Loucy (cell line): ENCODE measurements around the gene C6orf62.
"Not testable (repeated sequence)": the region's sequence is repeated elsewhere in the genome, so short reads cannot be mapped to it uniquely, and the experiment has no call there.

Experiments
- H2AFZ ChIP-seq: fragments of 200-600 bp; sonication (generic); 2 replicates; pipeline ENCODE4 v1.6.0; 2016; ENCODE audit warnings: antibody characterized with exemption, mild to moderate bottlenecking, low read length, moderate library complexity
- H3F3A ChIP-seq: fragments of 200-600 bp; 2 replicates; pipeline ENCODE4 v1.6.0; 2016; ENCODE audit warnings: antibody characterized with exemption, low read depth, mild to moderate bottlenecking
- H3K27me3 ChIP-seq: fragments of 200-600 bp; sonication (generic); 2 replicates; pipeline ENCODE4 v1.6.1; 2014; ENCODE audit warnings: low read length, mild to moderate bottlenecking; ENCODE audit not compliant: insufficient read depth, poor library complexity, severe bottlenecking
- H3K36me3 ChIP-seq: fragments of 200-600 bp; sonication (generic); 2 replicates; pipeline ENCODE4 v1.6.1; 2016; ENCODE audit warnings: low read length; ENCODE audit not compliant: insufficient read depth
- H3K4me1 ChIP-seq: fragments of 200-600 bp; sonication (generic); 2 replicates; pipeline ENCODE4 v1.5.1; 2014; ENCODE audit warnings: low read length, mild to moderate bottlenecking; ENCODE audit not compliant: insufficient read depth, poor library complexity, severe bottlenecking
- H3K4me2 ChIP-seq: fragments of 200-600 bp; sonication (generic); 2 replicates; pipeline ENCODE4 v1.6.0; 2014; ENCODE audit warnings: antibody characterized with exemption, low read length, low read depth, mild to moderate bottlenecking; ENCODE audit not compliant: poor library complexity, severe bottlenecking
- H3K4me3 ChIP-seq: fragments of 200-600 bp; sonication (generic); 2 replicates; pipeline ENCODE4 v1.5.1; 2014; ENCODE audit warnings: low read length, mild to moderate bottlenecking, mixed read lengths; ENCODE audit not compliant: poor library complexity, severe bottlenecking
- H3K79me2 ChIP-seq: fragments of 200-600 bp; sonication (generic); 2 replicates; pipeline ENCODE4 v1.6.1; 2014; ENCODE audit warnings: low read length; ENCODE audit not compliant: insufficient read depth
- H3K9ac ChIP-seq: fragments of 200-600 bp; sonication (generic); 2 replicates; pipeline ENCODE4 v1.6.0; 2014; ENCODE audit warnings: mild to moderate bottlenecking, low read depth, low read length, moderate library complexity; ENCODE audit not compliant: poor library complexity, severe bottlenecking
- H3K9me2 ChIP-seq: fragments of 200-600 bp; sonication (generic); replicated peaks from 2 replicates; pipeline ENCODE4 v1.6.1; 2016; ENCODE audit warnings: low read depth, low read length, mixed read lengths
- H3K9me3 ChIP-seq: fragments of 200-600 bp; sonication (generic); 2 replicates; pipeline ENCODE4 v1.6.1; 2014; ENCODE audit warnings: mild to moderate bottlenecking, antibody characterized with exemption, low read length, low read depth; ENCODE audit not compliant: insufficient read depth
- H4K20me1 ChIP-seq: fragments of 200-600 bp; sonication (generic); 2 replicates; pipeline ENCODE4 v1.6.0; 2014; ENCODE audit warnings: antibody characterized with exemption, low read length, mild to moderate bottlenecking; ENCODE audit not compliant: insufficient read depth, poor library complexity, severe bottlenecking
- CTCF ChIP-seq: fragments of 200-600 bp; sonication (generic); conservative IDR thresholded peaks from 2 replicates; pipeline ENCODE4 v1.5.1; 2014; ENCODE audit warnings: mild to moderate bottlenecking, antibody characterized with exemption, low read length
- EZH2phosphoT487 ChIP-seq: fragments of 200-600 bp; IDR thresholded peaks from 2 replicates; pipeline ENCODE4 v1.6.1; 2018; ENCODE audit warnings: antibody characterized with exemption, mild to moderate bottlenecking, moderate library complexity, borderline replicate concordance

The C6orf62 gene

GRCh38 chr6:24695635-24696034 lies 23.3 kb downstream of the C6orf62 start:
- not testable (repeated sequence) for H3K4me2 ChIP-seq, H3K9me2 ChIP-seq, H3K4me1 ChIP-seq, H3K9me3 ChIP-seq, H3F3A ChIP-seq, H3K9ac ChIP-seq, H3K4me3 ChIP-seq, H2AFZ ChIP-seq, H4K20me1 ChIP-seq, H3K36me3 ChIP-seq, H3K79me2 ChIP-seq, H3K27me3 ChIP-seq
- TF ChIP-seq CTCF, result peak; percentile 63

GRCh38 chr6:24694198-24694597 lies 24.8 kb downstream of the C6orf62 start:
- H3K4me1 ChIP-seq, result peaks cover 5% of the 10 kb centered on the region
- no peak overlapping the region for H2AFZ ChIP-seq
- H3K9ac ChIP-seq, result no peak overlapping the region
- H3K9me3 ChIP-seq, result no peaks in the 10 kb centered on the region
- H3K27me3 ChIP-seq, result no peaks in the 10 kb centered on the region
- no peak overlapping the region for H3K4me2 ChIP-seq
- no peaks in the 10 kb centered on the region for H3K9me2 ChIP-seq
- no peaks in the 10 kb centered on the region for H3K36me3 ChIP-seq
- H3F3A ChIP-seq, result no peaks in the 10 kb centered on the region
- no peak overlapping the region for H3K4me3 ChIP-seq
- no peak for TF ChIP-seq CTCF
- H4K20me1 ChIP-seq, result no peaks in the 10 kb centered on the region
- H3K79me2 ChIP-seq, result no peaks in the 10 kb centered on the region

GRCh38 chr6:24692848-24693592 lies 25.9 kb downstream of the C6orf62 start:
- Histone ChIP-seq H3K4me3 (no peak overlapping the region), H4K20me1 (no peaks in the 10 kb centered on the region), H2AFZ (no peak overlapping the region), H3F3A (no peaks in the 10 kb centered on the region), H3K9me3 (no peaks in the 10 kb centered on the region), H3K9me2 (no peaks in the 10 kb centered on the region), H3K79me2 (no peaks in the 10 kb centered on the region), H3K27me3 (no peaks in the 10 kb centered on the region), H3K9ac (no peak overlapping the region), H3K4me2 (no peak overlapping the region), H3K4me1 (peaks cover 5% of the 10 kb centered on the region), H3K36me3 (no peaks in the 10 kb centered on the region)
- TF ChIP-seq CTCF, result no peak
- TF ChIP-seq EZH2phosphoT487, result no peak
